Thyroid gland (tissue), 4 donors: Measurements from ENCODE around the gene TERT. TPM values are rescaled to one million over a fixed set of nuclear protein-coding genes. Genes with fewer than 3 reads are reported as not detected.

Experiments
- DNase-seq, 2 donors: peaks; one replicate each; pipeline ENCODE4 v3.0.0-alpha.2; 2019
- H3K27ac ChIP-seq, 3 donors: fragments of 200-600 bp; sonication (generic); 1 replicate in 2 of 3; 2 replicates in 1 of 3; pipeline ENCODE4 v1.5.1; 2016 to 2019; ENCODE audit warnings: mild to moderate bottlenecking in 1 of 3, moderate library complexity in 1 of 3
- H3K27me3 ChIP-seq: fragments of 200-600 bp; sonication (generic); one replicate; pipeline ENCODE4 v1.5.1; 2019
- H3K36me3 ChIP-seq, 2 donors: fragments of 200-600 bp; sonication (generic); one replicate each; pipeline ENCODE4 v1.5.1; 2016 to 2019
- H3K4me1 ChIP-seq, 2 donors: fragments of 200-600 bp; sonication (generic); one replicate each; pipeline ENCODE4 v1.5.1; 2017 to 2019
- H3K4me3 ChIP-seq, 3 donors: fragments of 200-600 bp; sonication (generic); replicated peaks in 1 of 3; 1 replicate in 2 of 3; 2 replicates in 1 of 3; pipeline ENCODE4 v1.5.1; 2016; ENCODE audit warnings: mild to moderate bottlenecking in 1 of 3
- H3K9me3 ChIP-seq: fragments of 200-600 bp; sonication (generic); one replicate; pipeline ENCODE4 v1.5.1; 2017
- CTCF ChIP-seq, 6 experiments: fragments of 200-600 bp in 3 of 6; fragments of 450-650 bp in 3 of 6; sonication (generic) in 3 of 6; IDR thresholded peaks; one replicate each; pipeline ENCODE4 v1.5.1; 2016 to 2019; ENCODE audit warnings: antibody characterized with exemption in 6 of 6, mild to moderate bottlenecking in 2 of 6, inconsistent platforms in 1 of 6, moderate library complexity in 1 of 6
- POLR2A ChIP-seq, 2 donors: fragments of 450-650 bp; IDR thresholded peaks; one replicate each; pipeline ENCODE4 v1.6.1; 2017; ENCODE audit warnings: antibody characterized with exemption in 2 of 2, mild to moderate bottlenecking in 2 of 2, moderate library complexity in 1 of 2
- WGBS, 2 donors: methylation state at CpG; one replicate each; pipeline ENCODE4 v1.1.5; 2017; 5-methylcytosine and 5-hydroxymethylcytosine counted together
- intact Hi-C: fragments of 100-400 bp; cut with DNase I; formaldehyde crosslinking; loops from one replicate; pipeline ENCODE4 v1.15.1; 2023
- microRNA-seq: library from miRNA; unstranded; fragments of <30 nt; microRNA quantifications from one replicate; pipeline ENCODE4, GENCODE V29; 2016
- small RNA-seq: library from RNA; depleted of rRNA; stranded (forward); fragments of <200 nt; gene quantifications from one replicate; pipeline ENCODE3, GENCODE V24; 2016
- total RNA-seq, 4 donors: library from RNA; depleted of rRNA; stranded (reverse); fragments of >200 nt; gene quantifications; one replicate each; pipeline ENCODE4 v1.2.3, GENCODE V29; 2016

The TERT gene
- total RNA-seq, 4 donors from 2014 or later: not detected

GRCh38 chr5:1204693-1205242, 90.1 kb downstream of the TERT start:
- 37 to 47% methylated on average over 13 to 15 of the region's 18 CpGs for WGBS, 2 donors
- H3K9me3 ChIP-seq: no peaks in the 10 kb centered on the region
- intact Hi-C loops: no loop called here
- no peaks in the 10 kb centered on the region for H3K36me3 ChIP-seq
- H3K4me1 ChIP-seq: no peaks in the 10 kb centered on the region
- DNase-seq: no peak
- TF ChIP-seq POLR2A (IDR thresholded peaks at IDR 0.05) (no peak), CTCF (IDR thresholded peaks at IDR 0.05) (no peak)
- no peak overlapping the region for H3K4me3 ChIP-seq
- H3K27me3 ChIP-seq: no peaks in the 10 kb centered on the region
- H3K27ac ChIP-seq: no peak overlapping the region

GRCh38 chr5:1203968-1204692, 90.7 kb downstream of the TERT start:
- H3K27ac ChIP-seq: no peak overlapping the region
- no peaks in the 10 kb centered on the region for H3K36me3 ChIP-seq
- intact Hi-C loops: no loop called here
- WGBS, 2 donors: 81 to 89% methylated on average over 23 to 25 of the region's 25 CpGs
- H3K9me3 ChIP-seq: no peaks in the 10 kb centered on the region
- no peaks in the 10 kb centered on the region for H3K27me3 ChIP-seq
- no peak for TF ChIP-seq POLR2A (IDR thresholded peaks at IDR 0.05)
- TF ChIP-seq CTCF (IDR thresholded peaks at IDR 0.05): no peak
- no peak for DNase-seq
- H3K4me1 ChIP-seq: no peaks in the 10 kb centered on the region
- H3K4me3 ChIP-seq: no peak overlapping the region

GRCh38 chr5:1203311-1203967, 91.4 kb downstream of the TERT start:
- Histone ChIP-seq H3K36me3 (no peaks in the 10 kb centered on the region), H3K27me3 (no peaks in the 10 kb centered on the region), H3K9me3 (no peaks in the 10 kb centered on the region), H3K27ac (no peak overlapping the region), H3K4me1 (no peaks in the 10 kb centered on the region), H3K4me3 (no peak overlapping the region)
- 77 to 87% methylated on average over 5 to 9 of the region's 24 CpGs for WGBS, 2 donors
- intact Hi-C loops: no loop called here
- no peak for DNase-seq
- TF ChIP-seq CTCF (IDR thresholded peaks at IDR 0.05): no peak
- TF ChIP-seq POLR2A (IDR thresholded peaks at IDR 0.05): no peak

Small RNAs within 50 kb of the gene (microRNA-seq; reads per million reads assigned to microRNA genes)
- not detected for gene MIR4457

Small RNAs within 50 kb of the gene (small RNA-seq; reads per million reads assigned to genes)
- not detected for gene MIR4457

Other genes starting within 250 kb of the TERT start
- 10 to 100 TPM; 26.1 to 41.6 (median 29.1) TPM for gene SLC12A7, start 183.0 kb downstream of the TERT start, total RNA-seq
- gene SLC6A19, start 93.5 kb downstream of the TERT start, total RNA-seq: not detected
- gene SLC6A18, start 69.7 kb downstream of the TERT start, total RNA-seq: not detected
- gene CLPTM1L, start 50.0 kb upstream of the TERT start, total RNA-seq: 100 to 1,000 TPM; 149 to 215 (median 179) TPM
- gene SLC6A3, start 150.4 kb upstream of the TERT start, total RNA-seq: under 1 TPM in 3 of 4 donors, not detected in 1; 0.54 to 0.67 (median 0.54) TPM
- gene LPCAT1, start 228.9 kb upstream of the TERT start, total RNA-seq: 10 to 100 TPM; 30.9 to 35.7 (median 33.3) TPM